Activated CD4-positive, alpha-beta T cell treated with anti-CD3 and anti-CD28 coated beads, Interleukin-2, amount 50 U/mL, for 4 hours (primary cell): ENCODE measurements around the gene TNFRSF14.
"Not testable (repeated sequence)": the region's sequence is repeated elsewhere in the genome, so short reads cannot be mapped to it uniquely, and the experiment has no call there.

Experiments used
- DNase-seq, 2 experiments: peaks; one replicate each; pipeline ENCODE4 v3.0.0-alpha.2; 2020

Gene TNFRSF14

GRCh38 chr1:2569060-2569459 is 12.9 kb downstream of the TNFRSF14 start:
- DNase-seq = no peak

DNA sequence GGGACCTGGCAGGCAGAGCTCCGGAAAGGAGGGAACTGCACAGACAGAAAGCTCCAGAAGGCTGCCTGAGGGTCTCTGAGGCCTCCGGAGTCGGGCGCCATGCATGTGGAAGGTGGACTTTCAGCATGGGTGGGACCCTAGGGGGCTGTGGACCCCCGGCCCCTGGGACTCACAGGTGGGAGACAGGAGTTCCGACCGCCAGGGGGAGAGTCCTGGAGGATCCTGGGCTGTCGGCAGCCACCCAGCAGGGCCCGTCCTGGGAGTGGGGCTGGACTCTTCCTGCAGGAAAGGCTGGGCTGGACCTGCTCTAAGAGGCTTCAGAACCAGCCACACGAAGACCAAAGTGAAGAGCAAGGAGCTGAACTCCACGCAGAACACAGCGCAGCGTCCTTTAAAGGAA is 13.5 kb downstream of the TNFRSF14 start:
- not testable (repeated sequence) for DNase-seq

DNA sequence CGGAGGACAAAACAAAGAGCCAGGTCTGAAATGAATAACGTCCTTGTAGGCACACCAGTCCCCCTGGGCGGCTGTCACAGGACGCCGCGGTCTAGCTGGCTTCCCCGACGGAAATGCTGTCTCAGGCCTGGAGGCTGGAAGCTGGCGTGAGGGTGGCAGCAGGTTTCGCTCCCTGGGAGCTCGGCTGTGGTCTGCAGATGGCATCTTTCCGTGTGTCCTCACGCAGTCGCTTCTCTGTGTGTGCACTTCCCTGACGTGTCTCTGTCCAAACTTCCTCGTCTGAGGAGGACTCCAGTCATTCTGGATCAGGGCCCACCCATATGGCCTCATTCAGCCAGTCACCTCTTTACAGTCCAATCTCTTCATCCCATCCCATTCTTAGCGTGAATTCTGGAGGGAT is 14.2 kb downstream of the TNFRSF14 start:
- no peak for DNase-seq

DNA sequence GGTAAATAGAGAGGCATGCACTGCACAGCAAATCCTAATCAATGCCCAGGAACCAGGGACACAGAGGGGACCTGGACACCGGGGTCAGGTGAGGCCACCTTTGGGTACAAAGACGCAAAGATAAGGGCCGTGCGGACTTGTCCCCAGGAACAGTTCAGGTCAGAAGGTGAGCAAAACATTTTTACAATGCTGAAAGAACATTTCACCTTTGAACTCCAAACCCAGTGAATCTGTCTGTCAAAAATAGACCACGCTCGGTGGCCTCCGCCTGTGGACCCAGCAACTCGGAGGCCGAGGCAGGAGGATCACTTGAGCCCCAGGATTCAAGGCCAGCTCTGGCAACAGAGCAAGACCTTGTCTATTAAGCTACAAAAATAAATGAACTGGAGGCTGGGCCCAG is 15.2 kb downstream of the TNFRSF14 start:
- no peak for DNase-seq

DNA sequence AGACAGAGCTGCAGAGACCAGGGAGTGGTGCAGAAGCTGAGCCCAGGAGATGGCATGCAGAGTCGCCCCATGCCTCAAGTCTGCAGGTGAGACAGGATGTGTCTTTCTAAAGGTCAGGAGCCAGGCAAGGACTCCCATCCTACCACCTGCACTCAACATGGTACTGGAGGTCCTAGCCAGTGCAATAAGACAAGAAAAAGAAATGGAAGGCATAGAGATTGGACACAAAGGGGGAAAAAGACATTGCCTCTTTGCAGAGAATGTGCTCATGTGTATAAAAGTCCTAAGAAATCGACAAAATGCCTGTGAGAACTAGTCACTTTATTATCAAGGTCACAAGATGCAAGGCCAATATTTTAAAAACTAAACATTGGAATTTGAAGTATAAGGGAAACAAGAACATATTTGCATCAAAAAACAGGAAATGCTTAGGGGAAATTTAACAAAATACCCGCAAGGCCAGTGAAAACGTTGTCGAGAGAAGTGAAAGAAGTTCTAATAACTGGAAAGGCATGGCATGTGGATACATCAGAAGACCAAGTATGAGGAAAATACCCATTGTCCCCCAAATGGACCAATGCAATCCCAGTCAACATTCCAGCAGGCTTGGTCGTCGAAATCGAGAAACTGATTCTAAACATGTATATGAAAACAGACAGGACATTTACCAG is 17.2 kb downstream of the TNFRSF14 start:
- DNase-seq = no peak

- DNase-seq = no peak
These were observed 18.2 kb downstream of the TNFRSF14 start for GRCh38 chr1:2574350-2574749.

- no peak for DNase-seq
These were observed 19.9 kb downstream of the TNFRSF14 start for GRCh38 chr1:2575801-2576663.

- DNase-seq = peak; percentile 46 to 57
These were observed 21.4 kb downstream of the TNFRSF14 start for GRCh38 chr1:2577565-2578075.

DNA sequence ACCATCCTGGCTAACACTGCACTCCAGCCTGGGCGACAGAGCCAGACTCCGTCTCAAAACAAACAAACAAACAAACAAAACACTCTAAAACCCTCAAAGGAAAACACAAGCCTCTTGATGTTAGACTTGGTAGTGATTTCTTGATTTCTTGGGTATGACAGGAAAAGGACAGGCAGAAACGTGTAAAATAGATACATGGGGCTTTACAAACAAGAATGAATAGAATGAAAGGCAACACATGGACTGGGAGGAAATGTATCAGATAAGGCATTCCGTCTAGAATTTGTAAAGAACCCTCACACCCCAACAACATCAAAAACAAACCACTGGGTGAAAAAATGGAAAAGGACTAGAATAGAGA is 22.6 kb downstream of the TNFRSF14 start:
- DNase-seq = no peak

DNA sequence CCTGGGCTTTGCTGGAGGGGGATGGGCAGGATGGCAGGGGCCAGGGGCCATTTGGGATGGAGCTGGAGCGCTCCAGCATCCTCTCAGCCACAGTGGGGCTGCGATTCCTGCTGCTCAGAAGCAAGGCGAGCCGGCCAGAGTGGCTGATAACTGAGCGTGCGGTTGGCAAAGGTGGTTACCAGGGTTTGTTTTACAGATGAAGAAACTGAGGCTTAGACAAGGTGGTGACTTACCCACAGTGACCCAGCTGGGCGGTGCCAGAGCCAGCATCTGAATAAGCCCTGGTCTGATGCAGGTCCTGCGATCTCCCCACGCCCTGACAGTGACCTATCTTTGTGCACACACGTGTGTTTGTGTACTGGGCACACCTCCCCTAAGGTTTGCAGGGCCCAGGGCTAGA is 24.5 kb downstream of the TNFRSF14 start:
- no peak for DNase-seq

- DNase-seq = no peak
These were observed 26.2 kb downstream of the TNFRSF14 start for GRCh38 chr1:2582391-2582790.

GRCh38 chr1:2583331-2583791 is 27.2 kb downstream of the TNFRSF14 start:
- no peak for DNase-seq

DNA sequence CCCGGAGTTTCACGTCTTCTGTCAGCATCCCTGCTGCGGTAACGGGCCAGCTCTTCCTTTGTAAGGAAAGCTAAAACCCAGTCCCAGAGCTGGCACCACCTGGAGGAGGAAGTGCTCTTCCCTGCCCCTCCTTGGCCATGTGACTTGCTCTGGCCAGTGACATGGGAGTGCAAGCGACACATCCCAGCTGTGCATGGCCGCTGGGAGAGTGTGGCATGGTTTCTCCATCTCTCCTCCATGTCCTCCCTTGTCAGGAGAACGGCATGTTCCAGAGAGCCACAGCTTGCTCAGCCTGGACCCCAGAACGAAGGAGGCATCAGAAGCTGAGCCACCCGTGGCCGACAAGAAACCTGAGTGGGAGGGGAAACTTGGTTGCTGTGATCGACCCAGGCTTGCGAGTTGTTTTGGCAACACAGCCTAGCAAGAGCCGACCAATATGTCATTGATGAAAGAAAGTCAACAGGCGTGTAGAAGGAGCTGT is 27.7 kb downstream of the TNFRSF14 start:
- peak; percentile 28 to 31 for DNase-seq

GRCh38 chr1:2584686-2585317 is 28.6 kb downstream of the TNFRSF14 start:
- no peak for DNase-seq

DNA sequence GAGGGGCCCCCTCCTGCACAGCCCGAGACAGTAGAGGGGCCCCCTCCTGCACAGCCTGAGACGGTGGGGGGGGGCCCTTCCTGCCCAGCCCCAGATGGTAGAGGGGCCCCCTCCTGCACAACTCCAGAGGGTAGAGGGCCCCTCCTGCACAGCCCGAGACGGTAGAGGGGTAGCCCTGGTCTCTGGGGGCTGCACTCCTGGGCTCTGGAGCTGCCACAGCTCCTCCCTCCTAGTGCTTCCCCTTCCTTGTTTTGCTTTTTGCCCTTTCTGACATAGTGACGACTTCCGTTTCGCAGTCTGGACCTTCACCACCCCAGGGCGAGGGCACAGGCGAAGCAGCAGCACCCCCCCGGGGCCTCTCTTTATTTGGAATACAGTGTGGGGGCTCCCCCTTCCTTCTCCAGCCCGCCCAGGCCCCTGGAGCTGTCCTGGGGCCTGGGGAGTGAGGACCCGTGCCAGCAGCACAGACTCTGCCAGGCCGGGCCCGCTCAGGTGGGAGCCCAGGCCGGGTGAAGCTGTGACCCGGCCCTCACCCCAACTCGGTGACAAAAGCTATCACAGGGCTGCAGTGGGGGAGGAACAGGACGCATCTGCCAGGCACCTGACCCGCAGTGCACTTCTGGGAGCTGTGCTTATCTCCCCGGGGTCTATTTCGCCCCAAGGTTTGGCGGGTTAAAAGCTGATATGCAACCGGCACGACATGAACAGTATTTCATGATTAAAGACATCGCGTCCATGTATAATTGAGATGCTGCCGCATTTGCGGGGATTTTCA is 29.3 kb downstream of the TNFRSF14 start:
- DNase-seq = peak; percentile 43 to 45

DNA sequence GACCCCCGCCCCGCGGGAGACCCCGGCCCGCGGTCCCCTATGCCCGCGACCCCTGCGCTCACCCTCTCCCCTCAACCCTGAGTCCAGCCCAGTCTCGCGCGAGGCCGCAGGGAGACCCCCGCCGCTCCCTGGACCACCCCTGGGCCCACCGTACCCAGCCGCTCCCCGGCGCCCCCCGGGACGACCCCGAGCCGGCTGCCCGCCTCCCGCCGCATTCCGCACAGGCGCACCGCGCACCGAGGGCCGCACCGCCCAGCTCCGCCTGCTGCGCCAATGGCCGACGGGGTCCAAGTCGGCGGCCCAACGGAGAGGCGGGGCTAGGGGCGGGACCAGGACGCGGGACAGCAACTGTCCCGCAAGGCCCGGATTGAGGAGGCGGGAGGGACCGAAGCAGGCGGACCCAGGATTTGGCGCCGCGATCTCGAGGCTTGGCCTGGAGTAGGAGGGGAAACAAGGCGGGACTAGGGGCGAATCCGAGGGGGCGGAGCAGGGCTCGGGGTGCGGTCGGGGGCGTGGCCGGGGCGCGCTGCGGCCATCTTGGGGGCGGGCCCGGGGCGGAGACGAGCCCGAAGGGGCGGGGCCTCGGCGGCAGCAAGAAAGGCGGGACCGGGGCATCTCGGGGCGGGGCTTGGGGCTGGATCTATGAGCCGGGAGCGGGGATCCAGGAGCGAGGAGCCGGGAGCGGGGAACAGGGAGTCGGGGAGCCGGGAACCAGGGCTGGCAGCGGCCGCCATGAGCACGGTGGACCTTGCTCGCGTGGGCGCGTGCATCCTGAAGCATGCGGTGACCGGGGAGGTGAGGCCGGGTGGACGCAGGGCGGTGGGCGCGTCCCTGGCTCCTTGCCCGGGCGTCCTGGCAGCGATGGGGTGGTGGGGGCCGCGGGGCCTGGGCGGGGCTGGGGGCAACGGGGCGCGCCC is 30.2 kb downstream of the TNFRSF14 start, which contains the start of gene PRXL2B:
PRXL2B (plus strand) TSS at position 624 of the 917 bp plus-strand sequence; CDS start at position 733, 109 bp downstream.
- DNase-seq = peak; percentile 94

DNA sequence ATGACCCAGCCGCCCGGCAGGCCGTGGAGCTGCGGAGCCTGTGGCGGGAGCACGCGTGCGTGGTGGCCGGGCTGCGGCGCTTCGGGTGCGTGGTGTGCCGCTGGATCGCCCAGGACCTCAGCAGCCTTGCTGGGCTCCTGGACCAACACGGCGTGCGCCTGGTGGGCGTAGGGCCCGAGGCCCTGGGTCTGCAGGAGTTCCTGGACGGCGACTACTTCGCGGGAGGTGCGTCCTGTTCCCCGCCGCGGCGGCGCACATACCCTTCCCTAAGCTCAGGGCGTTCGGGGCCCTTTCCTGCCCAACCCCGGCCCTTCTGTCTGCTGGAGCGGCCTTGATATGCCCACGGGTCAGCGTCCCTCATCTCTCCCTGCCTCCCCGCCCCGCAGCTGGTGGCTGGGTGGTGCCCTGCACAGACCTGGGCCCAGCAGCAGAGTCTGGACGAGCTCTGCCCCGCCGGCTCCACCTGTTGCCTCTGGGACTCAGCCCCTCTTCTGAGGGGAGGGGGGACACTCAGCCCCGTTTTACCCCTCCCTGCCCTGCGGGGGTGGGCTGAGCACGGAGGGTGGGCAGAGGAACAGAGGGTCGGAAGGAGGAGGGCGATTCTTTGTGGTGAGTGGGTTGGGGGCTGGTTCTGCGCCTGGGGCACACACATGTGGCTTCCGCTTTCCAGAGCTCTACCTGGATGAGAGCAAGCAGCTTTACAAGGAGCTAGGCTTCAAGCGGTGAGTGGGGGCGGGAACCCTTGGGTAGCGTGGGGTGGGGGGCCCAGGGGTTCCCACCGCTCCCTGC is 31.1 kb downstream of the TNFRSF14 start:
- no peak for DNase-seq

DNA sequence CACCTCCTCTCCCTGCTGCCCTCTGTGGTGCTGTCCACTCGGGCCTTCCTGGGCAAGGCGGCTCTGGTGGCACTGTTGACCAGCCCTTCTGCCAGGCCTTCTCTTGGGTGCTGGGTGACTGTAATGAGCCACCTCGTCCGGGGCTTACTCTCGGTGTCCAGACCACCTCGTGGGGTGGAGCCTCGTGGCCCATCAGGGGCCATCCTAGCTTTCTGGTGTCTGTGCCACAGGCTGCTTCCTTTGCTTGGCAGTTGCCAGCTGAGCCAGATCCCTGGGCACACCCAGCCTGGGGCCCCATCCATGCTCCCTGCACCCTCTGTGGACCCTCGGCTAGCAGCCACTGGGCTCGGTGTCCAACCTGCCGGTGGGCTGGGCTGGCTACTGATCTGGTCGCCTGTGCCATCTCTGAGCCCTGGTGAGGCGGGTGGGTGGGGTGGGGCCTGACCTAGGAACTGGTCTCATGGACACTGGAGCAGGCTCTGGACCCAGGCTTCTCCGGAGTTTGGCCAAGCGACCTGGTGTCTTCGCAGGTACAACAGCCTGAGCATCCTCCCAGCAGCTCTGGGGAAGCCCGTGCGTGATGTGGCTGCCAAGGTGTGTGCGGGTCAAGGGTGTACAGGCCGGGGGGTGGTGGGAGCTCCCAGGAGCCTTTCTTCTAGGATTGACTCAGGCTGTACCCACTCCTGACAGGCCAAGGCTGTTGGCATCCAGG is 31.8 kb downstream of the TNFRSF14 start:
- no peak for DNase-seq

DNA sequence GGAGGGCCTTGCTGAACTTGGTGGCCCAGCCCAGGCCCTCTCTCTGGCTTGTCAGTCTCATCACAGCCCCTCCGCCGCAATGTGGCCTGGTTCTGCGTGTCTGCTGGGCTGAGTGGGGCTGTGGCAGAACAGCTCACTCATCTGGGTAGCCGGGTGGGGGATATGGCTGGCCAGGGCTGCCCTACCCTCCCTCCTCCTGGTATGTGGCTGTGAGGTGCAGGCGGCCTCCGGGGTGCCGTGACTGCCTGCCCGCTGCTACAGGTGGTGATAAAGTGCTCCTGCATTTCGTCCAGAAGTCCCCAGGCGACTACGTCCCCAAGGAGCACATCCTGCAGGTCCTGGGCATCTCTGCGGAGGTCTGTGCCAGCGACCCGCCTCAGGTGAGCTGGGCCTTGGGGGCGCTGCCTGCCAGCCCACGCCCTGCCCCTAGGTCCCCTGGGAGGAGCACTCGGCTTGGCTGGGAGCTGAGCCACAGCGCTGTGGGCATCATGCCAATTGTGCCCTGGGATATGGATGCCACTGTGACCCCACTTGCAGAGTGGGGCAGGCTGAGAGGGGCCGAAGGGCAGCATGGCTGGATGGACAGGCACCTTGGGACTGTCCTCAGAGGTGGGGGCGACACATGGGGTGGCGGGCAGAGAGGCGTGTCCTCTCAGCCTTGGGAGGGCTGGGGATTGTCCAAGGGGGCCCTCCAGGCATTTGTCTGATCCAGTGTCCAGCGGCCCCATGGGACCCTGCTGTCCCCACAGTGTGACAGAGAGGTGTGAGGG is 32.7 kb downstream of the TNFRSF14 start:
- no peak for DNase-seq
